ENCODE data around the gene DAB2IP. TPM values are rescaled to one million over a fixed set of nuclear protein-coding genes. Genes with fewer than 3 reads are reported as not detected.
A peak's percentile ranks its signal among the peaks of the same experiment; 100 is the strongest.

The DAB2IP gene
- total RNA-seq, 1 experiment from 2014 or later = 17.0 TPM

- CTCF ChIA-PET = interaction anchor here (1.1 kb wide), 1 partner anchor 11 kb away, joined by 3 read pairs; no protein-coding TSS in a partner anchor
- Mint-ChIP-seq H3K4me3 (ENCODE audit: unreplicated experiment) (peak overlapping the region; percentile 68), H3K4me1 (ENCODE audit: insufficient read depth, unreplicated experiment) (peaks cover 9% of the 10 kb centered on the region), H3K9me3 (ENCODE audit: unreplicated experiment) (no peaks in the 10 kb centered on the region), H3K27me3 (ENCODE audit: insufficient read depth, unreplicated experiment) (peaks cover 29% of the 10 kb centered on the region), H3K36me3 (ENCODE audit: insufficient read depth, unreplicated experiment) (no peaks in the 10 kb centered on the region), H3K27ac (ENCODE audit: low read depth, unreplicated experiment) (no peak overlapping the region)
- POLR2A ChIA-PET = no interaction called here
- no peak for TF ChIP-seq CTCF (IDR thresholded peaks at IDR 0.05; ENCODE audit: unreplicated experiment)
- DNase-seq (ENCODE audit: unreplicated experiment) = no peak
- intact Hi-C loops (cut with micrococcal nuclease) = no loop called here
- BruUV-seq (replicated peaks) = no TSS peak
Measured at GRCh38 chr9:121652021-121652837, 795 bp downstream of the DAB2IP start.

- H3K27ac Mint-ChIP-seq (ENCODE audit: low read depth, unreplicated experiment) = no peak overlapping the region
- H3K4me1 Mint-ChIP-seq (ENCODE audit: insufficient read depth, unreplicated experiment) = peaks cover 9% of the 10 kb centered on the region
- POLR2A ChIA-PET = no interaction called here
- TF ChIP-seq CTCF (IDR thresholded peaks at IDR 0.05; ENCODE audit: unreplicated experiment) = no peak
- CTCF ChIA-PET = interaction anchor here (1.4 kb wide), 1 partner anchor 12 kb away, joined by 4 read pairs; no protein-coding TSS in a partner anchor
- H3K36me3 Mint-ChIP-seq (ENCODE audit: insufficient read depth, unreplicated experiment) = no peaks in the 10 kb centered on the region
- no peak overlapping the region for H3K4me3 Mint-ChIP-seq (ENCODE audit: unreplicated experiment)
- intact Hi-C loops (cut with micrococcal nuclease) = no loop called here
- BruUV-seq (replicated peaks) = no TSS peak
- H3K27me3 Mint-ChIP-seq (ENCODE audit: insufficient read depth, unreplicated experiment) = peaks cover 29% of the 10 kb centered on the region
- no peak for DNase-seq (ENCODE audit: unreplicated experiment)
- no peaks in the 10 kb centered on the region for H3K9me3 Mint-ChIP-seq (ENCODE audit: unreplicated experiment)
Measured at GRCh38 chr9:121652838-121653231, 1.4 kb downstream of the DAB2IP start.

- DNase-seq (ENCODE audit: unreplicated experiment) = no peak
- no peaks in the 10 kb centered on the region for H3K9me3 Mint-ChIP-seq (ENCODE audit: unreplicated experiment)
- peaks cover 41% of the 10 kb centered on the region for H3K27me3 Mint-ChIP-seq (ENCODE audit: insufficient read depth, unreplicated experiment)
- H3K4me1 Mint-ChIP-seq (ENCODE audit: insufficient read depth, unreplicated experiment) = peaks cover 9% of the 10 kb centered on the region
- no peaks in the 10 kb centered on the region for H3K36me3 Mint-ChIP-seq (ENCODE audit: insufficient read depth, unreplicated experiment)
- H3K4me3 Mint-ChIP-seq (ENCODE audit: unreplicated experiment) = no peak overlapping the region
- intact Hi-C loops (cut with micrococcal nuclease) = no loop called here
- H3K27ac Mint-ChIP-seq (ENCODE audit: low read depth, unreplicated experiment) = no peak overlapping the region
- BruUV-seq (replicated peaks) = no TSS peak
- TF ChIP-seq CTCF (IDR thresholded peaks at IDR 0.05; ENCODE audit: unreplicated experiment) = no peak
- POLR2A ChIA-PET = no interaction called here
- CTCF ChIA-PET = no interaction called here
Measured at GRCh38 chr9:121654499-121655140, 3.2 kb downstream of the DAB2IP start.

GRCh38 chr9:121655231-121655755, 3.9 kb downstream of the DAB2IP start:
- BruUV-seq (replicated peaks) = no TSS peak
- CTCF ChIA-PET = interaction anchor here (0.5 kb wide), 1 partner anchor 24 kb away, joined by 4 read pairs; no protein-coding TSS in a partner anchor
- no peak for TF ChIP-seq CTCF (IDR thresholded peaks at IDR 0.05; ENCODE audit: unreplicated experiment)
- DNase-seq (ENCODE audit: unreplicated experiment) = no peak
- Mint-ChIP-seq H3K27me3 (ENCODE audit: insufficient read depth, unreplicated experiment) (peaks cover 48% of the 10 kb centered on the region), H3K4me3 (ENCODE audit: unreplicated experiment) (no peak overlapping the region), H3K4me1 (ENCODE audit: insufficient read depth, unreplicated experiment) (peaks cover 7% of the 10 kb centered on the region), H3K9me3 (ENCODE audit: unreplicated experiment) (no peaks in the 10 kb centered on the region), H3K27ac (ENCODE audit: low read depth, unreplicated experiment) (no peak overlapping the region), H3K36me3 (ENCODE audit: insufficient read depth, unreplicated experiment) (no peaks in the 10 kb centered on the region)
- intact Hi-C loops (cut with micrococcal nuclease) = no loop called here
- POLR2A ChIA-PET = no interaction called here
